Brain microvascular endothelial cell (primary cell): ENCODE measurements around the gene VASN.

Experiments
- DNase-seq: peaks from one replicate; pipeline ENCODE4 v3.0.0-alpha.2; 2020
- H3K27ac ChIP-seq: fragments of 250-450 bp; sonication (Bioruptor Pico); 2 replicates; pipeline ENCODE4 v1.5.1; 2020; ENCODE audit warnings: mild to moderate bottlenecking, moderate library complexity
- H3K27me3 ChIP-seq: fragments of 250-450 bp; sonication (Bioruptor Pico); replicated peaks from 2 replicates; pipeline ENCODE4 v1.5.1; 2020; ENCODE audit warnings: mild to moderate bottlenecking
- H3K36me3 ChIP-seq: fragments of 250-450 bp; sonication (Bioruptor Pico); replicated peaks from 2 replicates; pipeline ENCODE4 v1.5.1; 2020; ENCODE audit warnings: mild to moderate bottlenecking
- H3K4me3 ChIP-seq: 2 replicates; pipeline ENCODE4 v1.5.1; 2011; ENCODE audit warnings: low read depth, mild to moderate bottlenecking, control low read depth, low read length, moderate library complexity
- in situ Hi-C: cut with HindIII; loops from 2 replicates; pipeline ENCODE4 v1.10.0; 2017; ENCODE audit warnings: low sequenced_read_pairs, low pct_ligation_motif_present
- TF ChIP-seq, protein P1 (sequence below): IDR thresholded peaks from 2 replicates; pipeline ENCODE4 v1.5.1; 2011; ENCODE audit warnings: low read depth, mild to moderate bottlenecking, moderate library complexity, low read length, control low read depth, inconsistent platforms; ENCODE audit errors: missing control alignments

Gene VASN

DNA sequence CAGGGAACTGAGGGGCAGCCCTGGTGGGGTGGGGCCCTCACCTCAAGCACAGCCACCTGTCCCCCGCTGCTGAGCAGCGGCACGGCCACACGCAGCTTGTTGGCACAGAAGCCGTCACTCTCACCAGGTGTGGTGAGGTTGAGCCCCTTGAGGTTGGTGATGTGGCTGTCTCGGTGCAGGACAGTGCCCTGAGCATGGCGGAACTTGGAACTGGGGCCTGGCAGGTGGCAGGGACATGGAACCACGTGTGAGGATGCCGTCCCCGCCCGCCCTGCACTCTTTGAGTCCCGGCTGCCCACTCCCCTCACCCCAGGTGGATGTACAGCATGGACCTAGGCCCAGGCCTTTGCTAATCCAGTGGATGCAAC is 9.7 kb upstream of the VASN start:
- in situ Hi-C loops, result no loop called here
- TF ChIP-seq, protein P1, sequence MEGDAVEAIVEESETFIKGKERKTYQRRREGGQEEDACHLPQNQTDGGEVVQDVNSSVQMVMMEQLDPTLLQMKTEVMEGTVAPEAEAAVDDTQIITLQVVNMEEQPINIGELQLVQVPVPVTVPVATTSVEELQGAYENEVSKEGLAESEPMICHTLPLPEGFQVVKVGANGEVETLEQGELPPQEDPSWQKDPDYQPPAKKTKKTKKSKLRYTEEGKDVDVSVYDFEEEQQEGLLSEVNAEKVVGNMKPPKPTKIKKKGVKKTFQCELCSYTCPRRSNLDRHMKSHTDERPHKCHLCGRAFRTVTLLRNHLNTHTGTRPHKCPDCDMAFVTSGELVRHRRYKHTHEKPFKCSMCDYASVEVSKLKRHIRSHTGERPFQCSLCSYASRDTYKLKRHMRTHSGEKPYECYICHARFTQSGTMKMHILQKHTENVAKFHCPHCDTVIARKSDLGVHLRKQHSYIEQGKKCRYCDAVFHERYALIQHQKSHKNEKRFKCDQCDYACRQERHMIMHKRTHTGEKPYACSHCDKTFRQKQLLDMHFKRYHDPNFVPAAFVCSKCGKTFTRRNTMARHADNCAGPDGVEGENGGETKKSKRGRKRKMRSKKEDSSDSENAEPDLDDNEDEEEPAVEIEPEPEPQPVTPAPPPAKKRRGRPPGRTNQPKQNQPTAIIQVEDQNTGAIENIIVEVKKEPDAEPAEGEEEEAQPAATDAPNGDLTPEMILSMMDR, result no peak
- Histone ChIP-seq H3K27me3 (no peaks in the 10 kb centered on the region), H3K36me3 (peaks cover 6% of the 10 kb centered on the region), H3K27ac (no peak overlapping the region), H3K4me3 (no peak overlapping the region)
- no peak for DNase-seq

DNA sequence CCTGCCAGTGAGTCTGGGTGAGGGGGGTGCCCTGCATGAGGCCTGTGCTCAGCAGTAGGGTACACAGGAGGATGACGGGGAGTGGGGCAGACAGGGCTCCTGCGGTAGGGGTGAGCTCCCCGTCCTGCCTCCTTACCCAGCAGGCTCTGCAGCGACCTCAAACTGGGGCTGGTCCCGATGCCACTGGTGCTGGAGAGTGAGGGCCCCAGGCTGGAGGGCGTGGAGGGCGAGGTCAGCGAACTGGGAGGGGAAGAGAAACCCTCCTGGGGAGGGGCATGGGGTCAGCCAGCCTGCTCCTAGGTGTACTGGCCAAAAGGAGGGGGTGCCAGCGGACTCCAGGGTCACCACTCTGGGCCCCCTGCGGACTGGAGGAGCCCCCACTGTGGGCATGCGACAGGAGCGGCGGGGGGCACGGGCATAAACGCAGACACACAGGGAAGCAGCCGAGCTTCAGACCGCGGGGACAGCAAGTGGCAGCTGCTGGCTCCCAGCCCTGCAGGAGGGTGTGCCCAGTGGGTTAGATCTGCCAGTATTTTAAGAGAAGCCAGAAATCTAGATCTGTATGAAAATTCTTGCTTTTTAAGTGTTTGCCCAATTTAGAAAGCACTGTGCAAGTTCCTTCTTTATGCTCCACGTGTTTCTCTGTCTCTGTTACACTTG is 9.0 kb upstream of the VASN start:
- no peak for DNase-seq
- in situ Hi-C loops, result no loop called here
- TF ChIP-seq, protein P1, result no peak
- Histone ChIP-seq H3K27ac (no peak overlapping the region), H3K36me3 (peaks cover 6% of the 10 kb centered on the region), H3K27me3 (no peaks in the 10 kb centered on the region), H3K4me3 (no peak overlapping the region)

DNA sequence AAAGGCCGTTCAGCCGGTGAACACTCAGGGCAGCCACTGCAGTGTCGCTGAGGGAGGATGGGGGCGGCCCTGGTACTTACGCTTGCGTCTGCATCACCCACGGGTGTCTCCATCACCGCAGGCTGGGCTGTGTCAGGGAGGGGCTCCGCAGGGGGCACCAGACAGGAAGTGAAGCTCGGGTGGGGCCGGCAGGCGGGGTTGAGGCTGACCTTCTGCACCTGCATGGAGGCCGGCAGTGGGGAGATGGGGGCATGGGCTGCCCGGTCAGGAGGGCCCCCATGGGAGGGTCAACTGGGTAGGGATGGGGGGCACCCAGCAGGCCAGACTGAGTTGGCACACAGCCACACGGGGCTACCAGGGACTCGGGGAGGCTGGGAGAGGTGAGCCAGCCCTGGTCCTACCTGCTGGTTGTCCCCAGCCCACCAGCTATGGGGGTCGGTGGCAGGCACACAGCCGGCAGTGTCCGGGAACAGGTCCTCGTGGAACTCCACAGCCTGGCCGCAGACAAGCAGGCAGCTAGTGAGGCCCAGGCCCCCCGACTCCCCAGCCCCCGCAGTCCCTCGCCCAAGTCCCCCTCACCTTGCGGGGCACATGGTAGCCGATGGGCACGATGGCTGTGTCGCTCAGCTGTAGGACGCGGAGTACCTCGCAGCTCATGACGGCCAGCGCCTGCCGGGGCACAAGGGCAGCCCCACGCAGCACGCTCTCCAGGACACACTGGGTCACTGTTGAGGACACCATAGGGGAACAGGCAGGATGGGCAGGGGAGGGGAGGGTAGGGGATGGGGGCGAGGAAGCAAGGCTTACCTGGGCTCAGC is 7.2 kb upstream of the VASN start:
- no peak for DNase-seq
- TF ChIP-seq, protein P1, result no peak
- H3K27ac ChIP-seq, result no peak overlapping the region
- in situ Hi-C loops, result no loop called here
- no peaks in the 10 kb centered on the region for H3K27me3 ChIP-seq
- no peak overlapping the region for H3K4me3 ChIP-seq
- peaks cover 6% of the 10 kb centered on the region for H3K36me3 ChIP-seq

DNA sequence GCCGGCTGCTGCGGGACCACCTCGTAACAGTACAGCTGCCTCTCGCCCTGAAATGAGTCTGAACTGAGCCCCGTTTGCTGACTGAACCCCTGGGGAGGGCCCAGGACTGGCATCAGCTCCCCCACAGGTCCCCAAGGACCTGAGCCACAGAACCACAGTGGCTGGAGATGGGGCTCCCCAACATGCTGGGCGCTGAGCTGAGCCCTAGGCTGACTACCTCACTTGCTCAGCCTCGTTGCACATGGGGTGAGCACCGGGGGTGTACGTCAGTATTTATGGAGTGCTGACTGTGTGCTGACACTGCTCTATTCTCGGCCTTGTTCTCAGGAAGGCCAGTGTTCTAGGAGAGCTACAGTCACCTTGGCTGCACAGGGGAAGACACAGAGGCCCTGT is 6.6 kb upstream of the VASN start:
- H3K27me3 ChIP-seq, result no peaks in the 10 kb centered on the region
- H3K36me3 ChIP-seq, result peaks cover 6% of the 10 kb centered on the region
- TF ChIP-seq, protein P1, result no peak
- no peak for DNase-seq
- H3K4me3 ChIP-seq, result no peak overlapping the region
- in situ Hi-C loops, result no loop called here
- no peak overlapping the region for H3K27ac ChIP-seq

DNA sequence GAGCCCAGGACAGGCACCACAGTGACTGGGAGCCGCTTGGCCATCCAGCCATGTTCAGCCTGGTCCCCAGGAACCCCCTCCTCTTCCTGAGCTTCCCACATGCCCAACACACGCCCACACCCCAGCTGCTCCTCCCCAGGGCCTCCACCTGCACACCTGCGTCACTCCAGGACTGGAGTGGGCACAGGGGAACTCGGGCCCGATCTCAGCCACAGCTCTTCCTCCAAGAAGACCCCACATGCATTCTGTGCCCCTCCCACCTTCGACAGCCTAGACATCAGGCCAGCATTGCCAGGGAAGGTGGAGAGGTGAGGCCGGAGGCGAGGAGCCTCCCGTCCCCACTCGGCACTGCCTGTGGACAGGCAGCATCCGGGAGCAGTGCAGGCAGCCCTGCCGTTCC is 6.0 kb upstream of the VASN start:
- H3K27ac ChIP-seq, result no peak overlapping the region
- peaks cover 6% of the 10 kb centered on the region for H3K36me3 ChIP-seq
- no peak overlapping the region for H3K4me3 ChIP-seq
- in situ Hi-C loops, result no loop called here
- TF ChIP-seq, protein P1, result no peak
- H3K27me3 ChIP-seq, result no peaks in the 10 kb centered on the region
- DNase-seq, result no peak
